IMR-90 (cell line): ENCODE measurements around the gene WDR74.

Experiments
- CEBPB ChIP-seq: IDR thresholded peaks from 2 replicates; pipeline ENCODE4 v1.6.1; 2012; ENCODE audit warnings: low read depth, low read length, improper control_type of control experiment
- CHD1 ChIP-seq: IDR thresholded peaks from 2 replicates; pipeline ENCODE4 v1.6.1; 2012; ENCODE audit warnings: low read depth, low read length, improper control_type of control experiment
- FOS ChIP-seq: fragments of 150-350 bp; IDR thresholded peaks from 2 replicates; pipeline ENCODE4 v1.6.1; 2016; ENCODE audit warnings: low read depth, low read length
- POLR2A ChIP-seq: IDR thresholded peaks from 2 replicates; pipeline ENCODE4 v1.6.1; 2012; ENCODE audit warnings: mild to moderate bottlenecking, low read depth, low read length
- RAD21 ChIP-seq: IDR thresholded peaks from 2 replicates; pipeline ENCODE4 v1.6.1; 2012; ENCODE audit warnings: low read length, improper control_type of control experiment
- RFX5 ChIP-seq: IDR thresholded peaks from 2 replicates; pipeline ENCODE4 v1.8.0; 2012; ENCODE audit warnings: low read depth, mild to moderate bottlenecking, low read length, moderate library complexity
- SMC3 ChIP-seq: fragments of 150-350 bp; IDR thresholded peaks from 2 replicates; pipeline ENCODE4 v1.6.1; 2016; ENCODE audit warnings: low read depth, mild to moderate bottlenecking, antibody characterized with exemption, low read length, moderate library complexity
- TF ChIP-seq, protein P1 (sequence below): conservative IDR thresholded peaks from 2 replicates; pipeline ENCODE4 v1.5.1; 2012; ENCODE audit warnings: mild to moderate bottlenecking, low read depth, low read length, improper control_type of control experiment
- TF ChIP-seq, protein P2 (sequence below): fragments of 150-350 bp; IDR thresholded peaks from 2 replicates; pipeline ENCODE4 v1.6.1; 2017; ENCODE audit warnings: mild to moderate bottlenecking, antibody characterized with exemption, low read length, low read depth

DNA sequence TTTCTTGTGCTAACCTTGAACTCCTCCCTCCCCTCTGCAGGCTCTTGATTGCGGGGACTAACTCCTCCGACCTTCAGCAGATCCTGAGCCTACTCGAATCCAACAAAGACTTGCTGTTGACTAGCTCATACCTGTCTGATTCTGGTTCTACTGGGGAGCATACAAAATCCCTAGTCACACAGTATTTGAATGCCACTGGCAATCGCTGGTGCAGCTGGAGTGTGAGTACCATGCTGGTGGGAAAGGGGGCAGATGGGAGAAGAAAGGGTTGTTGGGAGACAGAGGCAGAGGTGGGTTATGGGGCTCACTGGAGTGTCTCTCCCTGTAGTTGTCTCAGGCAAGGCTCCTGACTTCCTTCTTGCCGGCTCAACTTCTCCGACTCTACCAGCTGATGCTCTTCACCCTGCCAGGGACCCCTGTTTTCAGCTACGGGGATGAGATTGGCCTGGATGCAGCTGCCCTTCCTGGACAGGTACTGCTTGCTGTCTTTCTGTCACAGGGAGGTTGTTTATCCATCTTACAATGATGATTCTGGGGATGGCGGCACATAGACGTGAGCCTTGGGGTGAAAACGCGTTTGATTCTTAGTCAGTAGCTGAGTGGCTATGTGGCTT, 45.9 kb upstream of the WDR74 start:
- TF ChIP-seq, protein P1, sequence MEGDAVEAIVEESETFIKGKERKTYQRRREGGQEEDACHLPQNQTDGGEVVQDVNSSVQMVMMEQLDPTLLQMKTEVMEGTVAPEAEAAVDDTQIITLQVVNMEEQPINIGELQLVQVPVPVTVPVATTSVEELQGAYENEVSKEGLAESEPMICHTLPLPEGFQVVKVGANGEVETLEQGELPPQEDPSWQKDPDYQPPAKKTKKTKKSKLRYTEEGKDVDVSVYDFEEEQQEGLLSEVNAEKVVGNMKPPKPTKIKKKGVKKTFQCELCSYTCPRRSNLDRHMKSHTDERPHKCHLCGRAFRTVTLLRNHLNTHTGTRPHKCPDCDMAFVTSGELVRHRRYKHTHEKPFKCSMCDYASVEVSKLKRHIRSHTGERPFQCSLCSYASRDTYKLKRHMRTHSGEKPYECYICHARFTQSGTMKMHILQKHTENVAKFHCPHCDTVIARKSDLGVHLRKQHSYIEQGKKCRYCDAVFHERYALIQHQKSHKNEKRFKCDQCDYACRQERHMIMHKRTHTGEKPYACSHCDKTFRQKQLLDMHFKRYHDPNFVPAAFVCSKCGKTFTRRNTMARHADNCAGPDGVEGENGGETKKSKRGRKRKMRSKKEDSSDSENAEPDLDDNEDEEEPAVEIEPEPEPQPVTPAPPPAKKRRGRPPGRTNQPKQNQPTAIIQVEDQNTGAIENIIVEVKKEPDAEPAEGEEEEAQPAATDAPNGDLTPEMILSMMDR: no peak
- TF ChIP-seq POLR2A (no peak), RAD21 (no peak), SMC3 (no peak), RFX5 (no peak), CHD1 (no peak), FOS (no peak), CEBPB (no peak)
- TF ChIP-seq, protein P2, sequence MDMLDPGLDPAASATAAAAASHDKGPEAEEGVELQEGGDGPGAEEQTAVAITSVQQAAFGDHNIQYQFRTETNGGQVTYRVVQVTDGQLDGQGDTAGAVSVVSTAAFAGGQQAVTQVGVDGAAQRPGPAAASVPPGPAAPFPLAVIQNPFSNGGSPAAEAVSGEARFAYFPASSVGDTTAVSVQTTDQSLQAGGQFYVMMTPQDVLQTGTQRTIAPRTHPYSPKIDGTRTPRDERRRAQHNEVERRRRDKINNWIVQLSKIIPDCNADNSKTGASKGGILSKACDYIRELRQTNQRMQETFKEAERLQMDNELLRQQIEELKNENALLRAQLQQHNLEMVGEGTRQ: no peak
